ENCODE data around the gene TRAM2.

The TRAM2 gene

GRCh38 chr6:52577022-52577777 lies at the start of gene TRAM2:
Gene TRAM2 (minus strand): TSS chr6:52577060. CDS start chr6:52576915, 145 bp downstream.
- peak in 51 of 56 donors; percentile 23 to 84 (median 68) for DNase-seq

GRCh38 chr6:52622810-52623209 lies 46.0 kb upstream of the TRAM2 start:
- DNase-seq, result no peak

GRCh38 chr6:52621631-52622030 lies 44.8 kb upstream of the TRAM2 start:
- no peak for DNase-seq

GRCh38 chr6:52620906-52621190 lies 44.0 kb upstream of the TRAM2 start:
- no peak for DNase-seq

GRCh38 chr6:52620055-52620905 lies 43.4 kb upstream of the TRAM2 start:
- no peak for DNase-seq

- no peak for DNase-seq
Observed at GRCh38 chr6:52617087-52617486, 40.2 kb upstream of the TRAM2 start.

- DNase-seq, result no peak
Observed at GRCh38 chr6:52616059-52616690, 39.3 kb upstream of the TRAM2 start.

GRCh38 chr6:52612336-52613054 lies 35.6 kb upstream of the TRAM2 start:
- no peak for DNase-seq

GRCh38 chr6:52611833-52612232 lies 35.0 kb upstream of the TRAM2 start:
- no peak for DNase-seq

GRCh38 chr6:52610745-52611355 lies 34.0 kb upstream of the TRAM2 start:
- DNase-seq, result no peak

- no peak for DNase-seq
Observed at GRCh38 chr6:52610011-52610410, 33.2 kb upstream of the TRAM2 start.

GRCh38 chr6:52605610-52606185 lies 28.8 kb upstream of the TRAM2 start:
- DNase-seq, result no peak

GRCh38 chr6:52603000-52603795 lies 26.3 kb upstream of the TRAM2 start:
- no peak for DNase-seq

GRCh38 chr6:52598824-52599190 lies 21.9 kb upstream of the TRAM2 start:
- DNase-seq, result no peak

- DNase-seq, result peak in 28 of 56 donors; percentile 3 to 70 (median 25)
Observed at GRCh38 chr6:52598123-52598823, 21.4 kb upstream of the TRAM2 start.

GRCh38 chr6:52597738-52598122 lies 20.9 kb upstream of the TRAM2 start:
- no peak for DNase-seq

- peak in 5 of 56 donors; percentile 5 to 31 (median 21) for DNase-seq
Observed at GRCh38 chr6:52596371-52597028, 19.6 kb upstream of the TRAM2 start.

GRCh38 chr6:52595796-52596130 lies 18.9 kb upstream of the TRAM2 start:
- no peak for DNase-seq

Measured in amygdala (tissue), 56 donors.